Progenitor cell of endocrine pancreas (in vitro differentiated cells): ENCODE measurements around the gene SUMO3. TPM values are rescaled to one million over a fixed set of nuclear protein-coding genes. Genes with fewer than 3 reads are reported as not detected.
"Not testable (repeated sequence)": the region's sequence is repeated elsewhere in the genome, so short reads cannot be mapped to it uniquely, and the experiment has no call there.

ENCODE experiments used
- DNase-seq: peaks from one replicate; pipeline ENCODE4 v3.0.0; 2021; ENCODE audit warnings: low spot score; ENCODE audit not compliant: unreplicated experiment
- H3K27ac Mint-ChIP-seq: 2 replicates; pipeline ENCODE4 v1.8.0; 2021; ENCODE audit warnings: mild to moderate bottlenecking, moderate library complexity, mixed read lengths
- H3K27me3 Mint-ChIP-seq: 2 replicates; pipeline ENCODE4 v1.8.0; 2021; ENCODE audit warnings: mixed read lengths
- H3K36me3 Mint-ChIP-seq: 2 replicates; pipeline ENCODE4 v1.8.0; 2022; ENCODE audit warnings: mixed read lengths; ENCODE audit not compliant: insufficient read depth
- H3K4me1 Mint-ChIP-seq: 2 replicates; pipeline ENCODE4 v1.8.0; 2021; ENCODE audit warnings: low read depth, mixed read lengths
- H3K4me3 Mint-ChIP-seq: 2 replicates; pipeline ENCODE4 v1.8.0; 2021; ENCODE audit warnings: low read depth, mild to moderate bottlenecking, moderate library complexity, mixed read lengths
- H3K9me3 Mint-ChIP-seq: 2 replicates; pipeline ENCODE4 v1.8.0; 2021; ENCODE audit warnings: low read depth, mixed read lengths
- total RNA-seq: library from RNA; stranded (reverse); gene quantifications from 2 replicates; pipeline ENCODE4 v1.2.1, GENCODE V29; 2021
- TF ChIP-seq, protein P1 (sequence below): fragments of 200-600 bp; sonication (generic); IDR thresholded peaks from one replicate; pipeline ENCODE4 v1.5.0; 2021; ENCODE audit warnings: antibody characterized with exemption, mild to moderate bottlenecking; ENCODE audit not compliant: unreplicated experiment

Gene SUMO3
- total RNA-seq, 1 donor from 2014 or later = 65.0 TPM

DNA sequence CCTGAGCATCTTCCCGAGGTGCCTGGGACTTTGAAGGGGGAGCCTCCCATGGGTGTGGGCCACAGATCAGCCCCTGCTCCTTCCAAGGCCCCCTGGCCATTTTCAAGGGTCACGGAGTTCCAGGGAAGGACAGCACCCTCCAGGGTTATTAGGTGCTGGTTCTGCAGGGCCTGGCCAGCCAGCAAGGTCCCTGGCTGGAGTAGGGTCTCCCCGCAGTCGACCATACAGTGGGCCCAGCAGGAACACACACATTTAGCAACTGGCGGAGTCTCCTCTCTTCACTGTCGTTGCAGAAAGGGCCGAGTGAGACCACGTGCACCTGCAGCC lies 17.7 kb upstream of the SUMO3 start:
- TF ChIP-seq, protein P1, sequence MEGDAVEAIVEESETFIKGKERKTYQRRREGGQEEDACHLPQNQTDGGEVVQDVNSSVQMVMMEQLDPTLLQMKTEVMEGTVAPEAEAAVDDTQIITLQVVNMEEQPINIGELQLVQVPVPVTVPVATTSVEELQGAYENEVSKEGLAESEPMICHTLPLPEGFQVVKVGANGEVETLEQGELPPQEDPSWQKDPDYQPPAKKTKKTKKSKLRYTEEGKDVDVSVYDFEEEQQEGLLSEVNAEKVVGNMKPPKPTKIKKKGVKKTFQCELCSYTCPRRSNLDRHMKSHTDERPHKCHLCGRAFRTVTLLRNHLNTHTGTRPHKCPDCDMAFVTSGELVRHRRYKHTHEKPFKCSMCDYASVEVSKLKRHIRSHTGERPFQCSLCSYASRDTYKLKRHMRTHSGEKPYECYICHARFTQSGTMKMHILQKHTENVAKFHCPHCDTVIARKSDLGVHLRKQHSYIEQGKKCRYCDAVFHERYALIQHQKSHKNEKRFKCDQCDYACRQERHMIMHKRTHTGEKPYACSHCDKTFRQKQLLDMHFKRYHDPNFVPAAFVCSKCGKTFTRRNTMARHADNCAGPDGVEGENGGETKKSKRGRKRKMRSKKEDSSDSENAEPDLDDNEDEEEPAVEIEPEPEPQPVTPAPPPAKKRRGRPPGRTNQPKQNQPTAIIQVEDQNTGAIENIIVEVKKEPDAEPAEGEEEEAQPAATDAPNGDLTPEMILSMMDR = no peak
- DNase-seq = no peak
- H3K36me3 Mint-ChIP-seq = no peaks in the 10 kb centered on the region
- no peaks in the 10 kb centered on the region for H3K9me3 Mint-ChIP-seq
- no peak overlapping the region for H3K27ac Mint-ChIP-seq
- no peaks in the 10 kb centered on the region for H3K4me1 Mint-ChIP-seq
- no peak overlapping the region for H3K4me3 Mint-ChIP-seq
- peaks cover 8% of the 10 kb centered on the region for H3K27me3 Mint-ChIP-seq

DNA sequence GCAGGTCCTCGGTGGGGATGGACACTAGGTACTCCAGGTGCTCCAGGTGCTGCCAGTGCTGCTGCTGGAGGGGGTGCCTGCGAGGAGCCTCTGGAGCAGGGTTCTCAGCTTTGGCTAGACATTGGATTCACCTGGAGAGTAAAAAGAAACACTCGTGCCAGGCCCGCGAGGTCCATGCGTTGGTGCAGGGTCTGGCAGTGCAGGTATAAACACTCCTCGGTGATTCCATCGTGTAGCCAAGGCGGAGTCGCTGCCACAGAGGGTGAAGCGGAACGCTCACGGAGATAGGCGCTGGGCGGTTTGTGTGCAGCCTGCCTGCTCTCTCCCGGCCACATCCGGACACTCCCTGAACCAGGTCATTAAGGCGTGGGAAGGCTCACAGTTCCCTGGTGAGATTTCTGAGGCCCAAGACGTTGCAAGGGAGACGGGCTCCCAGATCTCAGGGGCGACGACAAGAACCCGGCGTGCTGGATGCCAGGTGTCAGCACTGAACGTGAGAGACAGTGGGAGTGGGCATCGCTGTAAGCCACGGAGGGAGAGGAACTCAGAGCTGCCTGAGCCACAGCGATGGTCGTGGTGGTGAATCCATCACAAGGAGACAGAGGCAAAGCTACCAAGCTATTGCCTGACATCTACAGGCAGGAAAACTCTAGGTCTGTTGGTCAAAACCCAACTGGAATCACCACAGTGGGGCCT lies 17.2 kb upstream of the SUMO3 start:
- Mint-ChIP-seq H3K4me1 (no peaks in the 10 kb centered on the region), H3K27me3 (peaks cover 8% of the 10 kb centered on the region), H3K4me3 (no peak overlapping the region), H3K9me3 (no peaks in the 10 kb centered on the region), H3K27ac (no peak overlapping the region), H3K36me3 (no peaks in the 10 kb centered on the region)
- DNase-seq = no peak
- TF ChIP-seq, protein P1 = no peak

DNA sequence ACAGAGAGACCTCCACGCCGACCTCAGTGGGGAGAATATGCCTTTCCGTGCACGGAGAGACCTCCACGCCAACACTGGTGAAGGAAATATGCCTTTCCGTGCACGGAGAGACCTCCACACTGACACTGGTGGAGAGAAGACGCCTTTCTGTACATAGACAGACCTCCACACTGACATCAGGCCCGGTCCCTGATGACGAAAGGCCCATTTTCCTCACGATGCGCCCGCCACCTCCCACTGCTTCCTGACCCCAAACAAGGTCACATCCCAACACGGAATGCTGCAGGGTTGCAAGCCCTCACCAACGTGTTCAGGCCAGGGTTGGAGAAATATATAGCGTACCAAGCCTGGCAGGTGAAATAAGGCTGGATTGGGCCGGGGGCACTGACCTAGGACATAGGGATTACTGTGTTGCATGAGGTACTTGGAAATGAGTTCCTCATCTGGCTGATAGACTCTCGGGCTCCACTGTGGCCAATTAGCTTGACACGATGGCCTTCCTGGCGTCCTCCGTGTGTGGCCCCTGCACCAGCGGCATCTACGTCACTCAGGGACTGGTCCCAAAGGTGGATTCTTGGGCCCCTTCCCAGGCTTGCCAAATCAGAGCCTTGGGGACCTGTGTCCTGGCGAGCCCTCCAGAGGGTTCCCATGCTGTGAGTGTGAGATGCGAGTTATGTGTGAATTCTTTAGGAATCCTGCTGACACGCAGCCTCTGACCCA lies 16.5 kb upstream of the SUMO3 start:
- Mint-ChIP-seq H3K4me1 (no peaks in the 10 kb centered on the region), H3K4me3 (no peak overlapping the region), H3K9me3 (peaks cover 4% of the 10 kb centered on the region), H3K27ac (no peak overlapping the region), H3K27me3 (peaks cover 8% of the 10 kb centered on the region), H3K36me3 (no peaks in the 10 kb centered on the region)
- no peak for DNase-seq
- TF ChIP-seq, protein P1 = no peak

GRCh38 chr21:44833663-44834062 lies 15.8 kb upstream of the SUMO3 start:
- Mint-ChIP-seq H3K36me3 (no peaks in the 10 kb centered on the region), H3K27ac (no peak overlapping the region), H3K4me1 (no peaks in the 10 kb centered on the region), H3K4me3 (no peak overlapping the region), H3K27me3 (peaks cover 8% of the 10 kb centered on the region), H3K9me3 (peaks cover 7% of the 10 kb centered on the region)
- DNase-seq = no peak
- TF ChIP-seq, protein P1 = no peak

DNA sequence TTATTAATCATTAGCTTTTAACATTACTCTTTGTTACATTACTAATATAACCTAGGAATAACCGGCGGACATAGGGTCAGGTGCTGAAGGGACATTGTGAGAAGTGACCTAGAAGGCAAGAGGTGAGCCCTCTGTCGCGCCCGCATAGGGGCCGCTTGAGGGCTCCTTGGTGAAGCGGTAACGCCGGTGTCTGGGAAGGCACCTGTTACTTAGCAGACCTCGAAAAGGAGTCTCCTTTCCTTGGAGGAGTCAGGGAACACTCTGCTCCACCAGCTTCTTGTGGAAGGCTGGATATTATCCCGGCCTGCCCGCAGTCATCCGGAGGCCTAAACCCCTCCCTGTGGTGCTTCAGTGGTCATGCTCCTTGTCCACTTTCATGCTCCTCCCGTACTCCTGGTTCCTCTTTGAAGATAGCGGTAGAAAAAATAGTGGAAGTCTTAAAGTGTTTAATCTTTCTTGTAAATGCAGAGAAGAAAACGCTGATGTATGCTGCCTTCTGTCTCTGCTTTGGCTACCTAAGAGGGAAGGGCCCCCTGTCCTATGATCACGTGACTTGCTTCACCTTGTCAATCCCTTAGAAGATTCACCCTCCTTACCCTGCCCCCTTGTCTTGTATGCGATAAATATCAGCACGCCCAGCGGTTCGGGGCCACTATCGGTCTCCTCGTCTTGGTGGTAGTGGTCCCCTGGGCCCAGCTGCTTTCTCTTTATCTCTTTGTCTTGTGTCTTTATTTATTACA lies 14.8 kb upstream of the SUMO3 start:
- H3K9me3 Mint-ChIP-seq = peaks cover 16% of the 10 kb centered on the region
- H3K4me1 Mint-ChIP-seq, DNase-seq, H3K36me3 Mint-ChIP-seq, H3K27ac Mint-ChIP-seq, H3K4me3 Mint-ChIP-seq: not testable (repeated sequence)
- peaks cover 12% of the 10 kb centered on the region for H3K27me3 Mint-ChIP-seq
